Heart left ventricle (tissue), 13 donors: ENCODE data around the gene ASMTL.

ENCODE experiments used
- CTCF ChIP-seq, 12 donors: fragments of 200-600 bp; sonication (generic) in 4 of 12; IDR thresholded peaks; one replicate each; pipeline versions ENCODE4 v1.5.0 to v1.8.0; 2018 to 2022; ENCODE audit warnings: antibody characterized with exemption in 12 of 12, mild to moderate bottlenecking in 5 of 12
- POLR2A ChIP-seq, 2 donors: fragments of 450-650 bp; IDR thresholded peaks; one replicate each; pipeline ENCODE4 v1.6.1; 2017; ENCODE audit warnings: antibody characterized with exemption in 2 of 2, mild to moderate bottlenecking in 2 of 2, moderate library complexity in 2 of 2
- donor health status: ischemic (EF 13 %, LVEDD 7.1; RV severe dilation, severe dysfunction).
- donor health status: DM: no; HTN: yes; CAD: no.
- donor health status: DM: no; HTN: no; CAD: no.
- donor health status: ischemic (EF 25% LVEDD 6.9; RV normal size, moderate dysfunction).
- donor health status: ischemic (EF 25% LVEDD 5.7; RV mildly dilated, moderate dysfunction).
- donor health status: ischemic (EF 35%, LVEDD 5.7; RV mildly dilated, moderate dysfunction).
- donor health status: nonischemic (EF 11% LVEDD 7.7; RV severe dilation, severe dysfunction).
- donor health status: DM: yes; HTN: yes; CAD: no.
- donor health status: PGD.
- donor health status: ischemic (EF 29% LVEDD 5.4; RV normal size, mild dysfunction).
- donor health status: nonischemic (EF 23%, LVEDD 6.1; RV moderate dilation, normal function).

GRCh38 chrX:1472975-1473374 is 20.3 kb upstream of the ASMTL start:
- TF ChIP-seq CTCF (IDR thresholded peaks at IDR 0.05) = no peak
- no peak for TF ChIP-seq POLR2A (IDR thresholded peaks at IDR 0.05)
